ENCODE data around the gene TPRG1L. TPM values are rescaled to one million over a fixed set of nuclear protein-coding genes. Genes with fewer than 3 reads are reported as not detected.

Gene TPRG1L
- total RNA-seq, 1 experiment from 2014 or later, result 24.0 TPM

DNA sequence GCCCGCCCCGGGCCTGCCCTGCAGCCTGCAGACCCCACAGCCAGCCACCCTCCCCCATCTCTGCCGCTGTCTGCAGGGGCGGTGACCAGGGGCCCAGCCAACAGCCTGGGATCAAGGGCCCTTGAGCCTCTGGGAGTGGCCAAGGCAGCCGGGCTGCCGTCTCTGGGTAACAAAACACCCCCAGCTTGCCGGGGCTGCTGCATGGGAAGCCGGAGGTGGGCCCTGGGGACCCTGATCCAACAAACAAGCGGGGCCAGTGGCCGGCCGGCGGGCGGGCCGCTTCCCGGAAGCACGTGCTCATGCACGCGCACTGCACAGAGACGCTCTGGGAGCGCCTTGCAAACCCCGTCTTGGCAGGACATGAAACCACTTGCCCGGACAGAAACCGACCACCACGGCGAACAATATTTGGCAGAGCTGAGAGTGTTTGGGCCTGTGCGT lies 26.7 kb upstream of the TPRG1L start:
- H3K36me3 Mint-ChIP-seq (ENCODE audit: insufficient read depth in 1 of 3, low read depth in 3 of 3), result peaks cover 0 to 2% (median 0%) of the 10 kb centered on the region in 3 experiments; a peak in 2 of 7 replicates
- Histone ChIP-seq H3K27ac (ENCODE audit: insufficient read length, low read depth, low read length) (no peak overlapping the region), H3K18ac (ENCODE audit: insufficient read length, low read depth, low read length) (peak overlapping the region; percentile 24), H3K27me3 (ENCODE audit: insufficient read depth, low read length) (no peaks in the 10 kb centered on the region), H3K9ac (ENCODE audit: extremely low read depth, insufficient read length, low read length) (no peak overlapping the region), H3K79me1 (ENCODE audit: insufficient read depth, low read depth, low read length, poor library complexity, severe bottlenecking) (no peaks in the 10 kb centered on the region), H4K8ac (replicated peaks; ENCODE audit: insufficient read length, low read depth, low read length) (no peak overlapping the region), H3K23me2 (ENCODE audit: insufficient read length, low read depth, low read length, poor library complexity, severe bottlenecking) (no peaks in the 10 kb centered on the region), H4K20me1 (ENCODE audit: control insufficient read depth, insufficient read depth, insufficient read length) (no peaks in the 10 kb centered on the region), H2BK5ac (ENCODE audit: insufficient read length, low read length) (no peak overlapping the region), H2BK15ac (ENCODE audit: low read depth, low read length) (no peak overlapping the region), H3K9me3 (ENCODE audit: control insufficient read depth, low read depth, low read length) (no peaks in the 10 kb centered on the region), H3K4me1 (ENCODE audit: insufficient read depth, low read length) (peaks cover 3% of the 10 kb centered on the region; the same call in 1 of the 2 replicates), H3K56ac (ENCODE audit: insufficient read length, low read depth, low read length) (no peak overlapping the region), H3K4ac (ENCODE audit: low read depth, low read length) (no peak overlapping the region), H2AFZ (ENCODE audit: low read length) (no peak overlapping the region), H2BK20ac (ENCODE audit: low read depth, low read length, poor library complexity, severe bottlenecking) (no peak overlapping the region), H4K91ac (ENCODE audit: insufficient read length, low read depth, low read length) (no peak overlapping the region), H3K23ac (ENCODE audit: insufficient read length, low read depth, low read length) (no peak overlapping the region), H3K14ac (ENCODE audit: insufficient read depth, low read length) (peak overlapping the region; percentile 33; the same call in 1 of the 2 replicates), H4K5ac (ENCODE audit: insufficient read length, low read depth, low read length) (no peak overlapping the region), H2AK5ac (ENCODE audit: insufficient read length, low read length) (no peak overlapping the region), H3T11ph (ENCODE audit: low read length) (no peak overlapping the region), H2BK12ac (ENCODE audit: insufficient read length, low read depth, low read length) (no peak overlapping the region), H3K79me2 (ENCODE audit: insufficient read depth, low read length) (no peaks in the 10 kb centered on the region), H2BK120ac (ENCODE audit: low read depth, low read length, poor library complexity, severe bottlenecking) (no peak overlapping the region), H3K4me2 (ENCODE audit: insufficient read depth, insufficient read length, low read length) (no peak overlapping the region)
- peaks cover 17 to 25% of the 10 kb centered on the region in 2 experiments for H3K4me1 Mint-ChIP-seq
- TF ChIP-seq, protein P1, sequence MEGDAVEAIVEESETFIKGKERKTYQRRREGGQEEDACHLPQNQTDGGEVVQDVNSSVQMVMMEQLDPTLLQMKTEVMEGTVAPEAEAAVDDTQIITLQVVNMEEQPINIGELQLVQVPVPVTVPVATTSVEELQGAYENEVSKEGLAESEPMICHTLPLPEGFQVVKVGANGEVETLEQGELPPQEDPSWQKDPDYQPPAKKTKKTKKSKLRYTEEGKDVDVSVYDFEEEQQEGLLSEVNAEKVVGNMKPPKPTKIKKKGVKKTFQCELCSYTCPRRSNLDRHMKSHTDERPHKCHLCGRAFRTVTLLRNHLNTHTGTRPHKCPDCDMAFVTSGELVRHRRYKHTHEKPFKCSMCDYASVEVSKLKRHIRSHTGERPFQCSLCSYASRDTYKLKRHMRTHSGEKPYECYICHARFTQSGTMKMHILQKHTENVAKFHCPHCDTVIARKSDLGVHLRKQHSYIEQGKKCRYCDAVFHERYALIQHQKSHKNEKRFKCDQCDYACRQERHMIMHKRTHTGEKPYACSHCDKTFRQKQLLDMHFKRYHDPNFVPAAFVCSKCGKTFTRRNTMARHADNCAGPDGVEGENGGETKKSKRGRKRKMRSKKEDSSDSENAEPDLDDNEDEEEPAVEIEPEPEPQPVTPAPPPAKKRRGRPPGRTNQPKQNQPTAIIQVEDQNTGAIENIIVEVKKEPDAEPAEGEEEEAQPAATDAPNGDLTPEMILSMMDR (conservative IDR thresholded peaks at IDR 0.05), result no peak
- H3K27me3 Mint-ChIP-seq (ENCODE audit: low read depth), result no peaks in the 10 kb centered on the region
- no peaks in the 10 kb centered on the region for H3K9me3 Mint-ChIP-seq
- DNase-seq, result peak; percentile 36
- no peak overlapping the region; a peak in 1 of 5 replicates for H3K4me3 Mint-ChIP-seq
- H3K27ac Mint-ChIP-seq, result peak overlapping the region in 2 of 3 experiments; percentile 59 to 96; a peak in 2 of 7 replicates
- WGBS (ENCODE audit: extremely low coverage, insufficient read length, low lambda C conversion rate), result no CpG with 5 or more reads among the region's 26 CpGs

Data from H9 (cell line).